ENCODE results near the gene CD8A.

Gene CD8A

GRCh38 chr2:86825693-86826381 lies 35.1 kb upstream of the CD8A start:
- TF ChIP-seq TAF1 (IDR thresholded peaks at IDR 0.05; ENCODE audit: low read depth, low read length) (no peak), POLR2AphosphoS5 (IDR thresholded peaks at IDR 0.05; ENCODE audit: low read depth, low read length) (no peak), PAX5 (IDR thresholded peaks at IDR 0.05; ENCODE audit: insufficient read depth, low read length, severe bottlenecking) (no peak), POLR2A (IDR thresholded peaks at IDR 0.05; ENCODE audit: low read depth, low read length) (no peak), POU2F2 (IDR thresholded peaks at IDR 0.05; ENCODE audit: low read depth, low read length) (no peak), SPI1 (IDR thresholded peaks at IDR 0.05; ENCODE audit: low read depth, low read length) (no peak)
- DNase-seq (ENCODE audit: insufficient read length, low spot score) (no peak), FAIRE-seq (no peak)

GRCh38 chr2:86825036-86825692 lies 34.5 kb upstream of the CD8A start:
- TF ChIP-seq PAX5 (IDR thresholded peaks at IDR 0.05; ENCODE audit: insufficient read depth, low read length, severe bottlenecking): no peak
- TF ChIP-seq POLR2AphosphoS5 (IDR thresholded peaks at IDR 0.05; ENCODE audit: low read depth, low read length): no peak
- no peak for TF ChIP-seq POU2F2 (IDR thresholded peaks at IDR 0.05; ENCODE audit: low read depth, low read length)
- TF ChIP-seq SPI1 (IDR thresholded peaks at IDR 0.05; ENCODE audit: low read depth, low read length): no peak
- no peak for TF ChIP-seq POLR2A (IDR thresholded peaks at IDR 0.05; ENCODE audit: low read depth, low read length)
- TF ChIP-seq TAF1 (IDR thresholded peaks at IDR 0.05; ENCODE audit: low read depth, low read length): no peak
- no peak for FAIRE-seq
- no peak for DNase-seq (ENCODE audit: insufficient read length, low spot score)

GRCh38 chr2:86822668-86823345 lies 32.1 kb upstream of the CD8A start:
- FAIRE-seq: no peak
- DNase-seq (ENCODE audit: insufficient read length, low spot score): no peak
- no peak for TF ChIP-seq POU2F2 (IDR thresholded peaks at IDR 0.05; ENCODE audit: low read depth, low read length)
- no peak for TF ChIP-seq TAF1 (IDR thresholded peaks at IDR 0.05; ENCODE audit: low read depth, low read length)
- TF ChIP-seq POLR2A (IDR thresholded peaks at IDR 0.05; ENCODE audit: low read depth, low read length): no peak

- FAIRE-seq: no peak
- TF ChIP-seq POLR2AphosphoS5 (IDR thresholded peaks at IDR 0.05; ENCODE audit: low read depth, low read length) (no peak), TAF1 (IDR thresholded peaks at IDR 0.05; ENCODE audit: low read depth, low read length) (no peak), SPI1 (IDR thresholded peaks at IDR 0.05; ENCODE audit: low read depth, low read length) (no peak), POLR2A (IDR thresholded peaks at IDR 0.05; ENCODE audit: low read depth, low read length) (no peak), PAX5 (IDR thresholded peaks at IDR 0.05; ENCODE audit: insufficient read depth, low read length, severe bottlenecking) (no peak), POU2F2 (IDR thresholded peaks at IDR 0.05; ENCODE audit: low read depth, low read length) (no peak)
- DNase-seq (ENCODE audit: insufficient read length, low spot score): no peak
These were observed 31.1 kb upstream of the CD8A start for GRCh38 chr2:86821842-86822241.

GRCh38 chr2:86821306-86821705 lies 30.6 kb upstream of the CD8A start:
- TF ChIP-seq POLR2A (IDR thresholded peaks at IDR 0.05; ENCODE audit: low read depth, low read length): no peak
- TF ChIP-seq POLR2AphosphoS5 (IDR thresholded peaks at IDR 0.05; ENCODE audit: low read depth, low read length): no peak
- no peak for TF ChIP-seq TAF1 (IDR thresholded peaks at IDR 0.05; ENCODE audit: low read depth, low read length)
- TF ChIP-seq POU2F2 (IDR thresholded peaks at IDR 0.05; ENCODE audit: low read depth, low read length): no peak
- no peak for TF ChIP-seq SPI1 (IDR thresholded peaks at IDR 0.05; ENCODE audit: low read depth, low read length)
- no peak for TF ChIP-seq PAX5 (IDR thresholded peaks at IDR 0.05; ENCODE audit: insufficient read depth, low read length, severe bottlenecking)
- FAIRE-seq (no peak), DNase-seq (ENCODE audit: insufficient read length, low spot score) (no peak)

- no peak for TF ChIP-seq TAF1 (IDR thresholded peaks at IDR 0.05; ENCODE audit: low read depth, low read length)
- TF ChIP-seq SPI1 (IDR thresholded peaks at IDR 0.05; ENCODE audit: low read depth, low read length): no peak
- no peak for TF ChIP-seq POLR2AphosphoS5 (IDR thresholded peaks at IDR 0.05; ENCODE audit: low read depth, low read length)
- TF ChIP-seq POLR2A (IDR thresholded peaks at IDR 0.05; ENCODE audit: low read depth, low read length): no peak
- no peak for TF ChIP-seq POU2F2 (IDR thresholded peaks at IDR 0.05; ENCODE audit: low read depth, low read length)
- TF ChIP-seq PAX5 (IDR thresholded peaks at IDR 0.05; ENCODE audit: insufficient read depth, low read length, severe bottlenecking): no peak
- no peak for FAIRE-seq
- no peak for DNase-seq (ENCODE audit: insufficient read length, low spot score)
These were observed 28.2 kb upstream of the CD8A start for GRCh38 chr2:86818957-86819356.

- FAIRE-seq (no peak), DNase-seq (ENCODE audit: insufficient read length, low spot score) (no peak)
- TF ChIP-seq TAF1 (IDR thresholded peaks at IDR 0.05; ENCODE audit: low read depth, low read length) (no peak), POLR2A (IDR thresholded peaks at IDR 0.05; ENCODE audit: low read depth, low read length) (no peak), POU2F2 (IDR thresholded peaks at IDR 0.05; ENCODE audit: low read depth, low read length) (no peak), SPI1 (IDR thresholded peaks at IDR 0.05; ENCODE audit: low read depth, low read length) (no peak), POLR2AphosphoS5 (IDR thresholded peaks at IDR 0.05; ENCODE audit: low read depth, low read length) (no peak), PAX5 (IDR thresholded peaks at IDR 0.05; ENCODE audit: insufficient read depth, low read length, severe bottlenecking) (no peak)
These were observed 27.5 kb upstream of the CD8A start for GRCh38 chr2:86818114-86818801.

- TF ChIP-seq TAF1 (IDR thresholded peaks at IDR 0.05; ENCODE audit: low read depth, low read length) (no peak), PAX5 (IDR thresholded peaks at IDR 0.05; ENCODE audit: insufficient read depth, low read length, severe bottlenecking) (no peak), POLR2AphosphoS5 (IDR thresholded peaks at IDR 0.05; ENCODE audit: low read depth, low read length) (no peak), POU2F2 (IDR thresholded peaks at IDR 0.05; ENCODE audit: low read depth, low read length) (no peak), POLR2A (IDR thresholded peaks at IDR 0.05; ENCODE audit: low read depth, low read length) (no peak), SPI1 (IDR thresholded peaks at IDR 0.05; ENCODE audit: low read depth, low read length) (no peak)
- DNase-seq (ENCODE audit: insufficient read length, low spot score) (no peak), FAIRE-seq (no peak)
These were observed 24.9 kb upstream of the CD8A start for GRCh38 chr2:86815611-86816010.

Measured in GM12891 (cell line).